DMS53 treated with DMSO at 0.1 percent for 48 hours (cell line): ENCODE data around the gene TUFT1.
"Not testable (repeated sequence)": the region's sequence is repeated elsewhere in the genome, so short reads cannot be mapped to it uniquely, and the experiment has no call there.

ENCODE experiments used
- DNase-seq: peaks from one replicate; lab custom pipeline; 2025; ENCODE audit not compliant: unreplicated experiment; lab: John Stamatoyannopoulos, UW

The TUFT1 gene

DNA sequence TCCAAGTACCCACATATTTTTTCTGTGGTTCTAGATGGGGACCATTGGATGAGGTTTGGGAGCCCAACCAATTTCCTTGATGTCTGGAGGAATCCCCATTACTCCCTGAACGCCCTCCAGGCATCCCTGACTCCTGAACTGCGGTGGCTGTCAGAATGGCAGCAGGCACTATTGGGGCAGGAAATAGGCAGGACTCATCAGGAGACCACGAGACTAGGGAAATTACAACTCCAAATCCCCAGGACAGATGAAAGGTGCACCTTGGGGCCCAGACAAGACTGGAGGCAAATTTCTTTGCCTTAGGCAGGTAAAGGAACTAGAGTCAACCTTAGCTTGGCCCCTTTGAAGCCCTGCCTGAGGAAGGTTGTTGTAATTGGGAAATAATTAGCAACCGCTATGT, 27.8 kb upstream of the TUFT1 start:
- DNase-seq: no peak

DNA sequence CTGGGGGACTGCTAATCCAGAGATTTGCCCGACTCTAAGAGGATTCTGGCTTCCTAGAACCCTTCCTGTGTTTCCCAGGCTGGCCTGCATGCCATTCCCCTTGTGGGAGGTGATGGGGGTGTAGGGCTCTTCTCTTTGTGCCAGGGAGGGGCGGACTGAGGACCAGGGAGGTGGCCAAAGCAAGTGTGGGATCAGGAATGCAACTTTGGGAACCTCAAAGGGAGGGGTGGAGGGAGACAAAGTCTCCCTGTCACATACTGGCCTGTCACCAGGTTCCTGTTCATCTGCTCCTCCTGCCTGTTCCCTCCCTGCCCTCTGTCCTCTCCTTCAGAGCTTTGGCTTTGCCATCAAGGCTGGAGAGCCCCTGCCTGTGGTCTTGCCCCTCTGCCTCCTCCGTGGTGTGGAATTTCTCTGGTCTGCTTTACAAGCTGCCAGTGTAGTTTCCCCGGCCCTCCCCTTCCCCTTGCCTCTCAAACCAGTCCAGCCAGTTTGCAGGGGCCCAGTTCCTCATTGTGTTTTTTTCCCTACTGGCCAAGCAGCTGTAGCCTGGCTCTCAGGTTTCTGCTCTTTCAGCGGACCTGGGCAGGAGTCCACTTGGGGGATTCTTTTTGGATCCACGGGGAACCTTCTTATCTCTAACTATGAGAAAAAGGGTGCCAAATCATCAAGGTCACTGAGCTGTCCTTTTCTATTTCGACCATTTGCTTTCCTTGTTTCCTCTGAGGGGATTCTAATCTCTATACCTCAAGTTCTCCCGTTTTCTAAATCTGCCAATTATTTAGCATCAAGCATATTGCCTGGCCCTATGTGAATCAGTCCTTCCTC, 27.1 kb upstream of the TUFT1 start:
- DNase-seq: peak; percentile 95

DNA sequence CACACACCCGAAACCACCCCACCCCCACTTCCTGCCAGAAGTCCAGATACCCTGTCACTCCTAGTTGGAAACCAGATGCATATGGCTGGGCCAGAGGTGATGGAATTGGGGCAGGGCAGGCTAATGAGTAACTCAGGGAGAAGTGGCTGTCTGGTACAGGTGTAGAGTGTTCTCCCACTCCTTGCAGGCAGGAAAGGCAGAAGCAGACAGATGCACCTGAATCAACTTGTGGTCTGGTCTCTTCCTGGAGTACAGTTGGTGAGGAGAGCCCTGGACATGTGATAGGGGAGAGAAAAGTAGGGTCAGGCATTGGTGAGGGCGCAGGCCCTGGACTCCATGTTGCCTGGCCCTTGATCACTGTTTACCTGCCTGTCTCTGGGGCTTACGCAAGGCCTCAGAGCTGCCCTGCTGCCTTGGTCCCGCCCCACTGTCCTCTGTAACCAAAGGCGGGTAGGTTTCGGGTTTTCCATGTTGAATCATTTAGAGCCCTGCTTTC, 26.4 kb upstream of the TUFT1 start:
- DNase-seq: peak; percentile 97

DNA sequence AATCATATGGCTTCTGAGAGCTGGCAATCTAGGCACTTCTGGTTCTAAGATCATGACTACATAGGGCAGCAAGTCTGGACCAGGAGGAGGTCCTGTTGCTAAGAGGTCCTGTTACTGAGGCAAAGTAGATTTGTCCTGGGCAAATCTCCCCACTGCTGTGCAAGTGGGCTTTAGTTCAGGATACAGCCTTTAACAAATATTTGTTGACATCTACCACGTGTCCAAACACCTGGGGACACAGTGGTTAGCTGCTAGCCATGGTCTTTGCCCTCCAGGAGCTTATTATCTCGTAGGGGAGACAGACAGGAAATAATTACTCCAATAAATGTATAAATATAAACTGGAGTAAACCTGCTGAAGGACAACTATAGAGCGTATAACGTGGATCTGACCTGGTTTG, 25.7 kb upstream of the TUFT1 start:
- DNase-seq: peak; percentile 54

DNA sequence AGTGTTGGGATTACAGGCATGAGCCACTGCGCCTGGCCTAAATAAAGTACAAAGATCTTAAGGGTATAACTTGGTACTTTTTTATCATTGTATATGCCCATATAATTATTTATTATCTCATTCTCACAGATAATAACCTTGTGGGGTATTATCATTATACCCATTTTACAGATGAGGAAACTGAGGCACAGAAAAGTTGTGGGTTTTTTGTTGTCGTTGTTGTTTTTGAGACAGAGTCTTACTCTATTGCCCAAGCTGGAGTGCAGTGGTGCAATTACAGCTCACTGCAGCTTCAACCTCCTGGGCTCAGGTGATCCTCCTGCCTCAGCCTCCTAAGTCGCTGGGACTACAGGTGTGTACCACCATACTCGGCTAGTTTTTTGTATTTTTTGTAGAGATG, 24.8 kb upstream of the TUFT1 start:
- DNase-seq: no peak

DNA sequence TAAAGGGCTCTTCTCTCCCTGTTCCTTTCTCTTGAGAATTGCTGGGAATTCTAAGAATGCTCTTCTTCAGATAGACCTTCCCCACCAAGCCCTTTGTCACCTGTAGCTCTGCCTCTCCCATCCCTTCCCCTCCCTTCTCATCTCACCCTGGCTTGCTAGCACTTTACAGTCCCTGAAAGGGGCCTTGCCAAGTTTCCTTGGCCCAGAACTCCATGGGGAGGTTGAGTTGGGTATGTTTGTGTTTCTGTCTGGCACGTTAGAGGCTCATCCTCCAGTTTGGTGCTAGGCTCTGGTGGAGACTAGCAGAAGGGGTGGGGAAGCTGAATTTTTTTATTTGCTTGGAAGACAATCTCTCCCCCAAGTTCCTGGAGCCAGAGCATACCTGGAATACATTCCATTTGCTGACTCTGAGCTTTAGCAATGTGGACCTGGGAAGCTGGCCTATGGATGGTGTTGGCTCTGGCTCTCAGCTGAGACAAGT, 24.0 kb upstream of the TUFT1 start:
- DNase-seq: no peak

DNA sequence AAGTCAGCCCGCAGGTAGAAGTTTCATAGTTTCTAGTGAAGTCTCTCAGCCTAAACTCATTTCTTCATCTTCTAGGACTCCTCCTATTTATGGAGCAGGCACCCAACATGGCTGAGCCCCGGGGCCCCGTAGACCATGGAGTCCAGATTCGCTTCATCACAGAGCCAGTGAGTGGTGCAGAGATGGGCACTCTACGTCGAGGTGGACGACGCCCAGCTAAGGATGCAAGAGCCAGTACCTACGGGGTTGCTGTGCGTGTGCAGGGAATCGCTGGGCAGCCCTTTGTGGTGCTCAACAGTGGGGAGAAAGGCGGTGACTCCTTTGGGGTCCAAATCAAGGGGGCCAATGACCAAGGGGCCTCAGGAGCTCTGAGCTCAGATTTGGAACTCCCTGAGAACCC, 21.7 kb upstream of the TUFT1 start:
- no peak for DNase-seq

DNA sequence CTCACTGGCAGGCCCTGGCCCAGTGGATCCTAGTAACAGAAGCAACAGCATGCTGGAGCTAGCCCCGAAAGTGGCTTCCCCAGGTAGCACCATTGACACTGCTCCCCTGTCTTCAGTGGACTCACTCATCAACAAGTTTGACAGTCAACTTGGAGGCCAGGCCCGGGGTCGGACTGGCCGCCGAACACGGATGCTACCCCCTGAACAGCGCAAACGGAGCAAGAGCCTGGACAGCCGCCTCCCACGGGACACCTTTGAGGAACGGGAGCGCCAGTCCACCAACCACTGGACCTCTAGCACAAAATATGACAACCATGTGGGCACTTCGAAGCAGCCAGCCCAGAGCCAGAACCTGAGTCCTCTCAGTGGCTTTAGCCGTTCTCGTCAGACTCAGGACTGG, 21.2 kb upstream of the TUFT1 start:
- DNase-seq: no peak

DNA sequence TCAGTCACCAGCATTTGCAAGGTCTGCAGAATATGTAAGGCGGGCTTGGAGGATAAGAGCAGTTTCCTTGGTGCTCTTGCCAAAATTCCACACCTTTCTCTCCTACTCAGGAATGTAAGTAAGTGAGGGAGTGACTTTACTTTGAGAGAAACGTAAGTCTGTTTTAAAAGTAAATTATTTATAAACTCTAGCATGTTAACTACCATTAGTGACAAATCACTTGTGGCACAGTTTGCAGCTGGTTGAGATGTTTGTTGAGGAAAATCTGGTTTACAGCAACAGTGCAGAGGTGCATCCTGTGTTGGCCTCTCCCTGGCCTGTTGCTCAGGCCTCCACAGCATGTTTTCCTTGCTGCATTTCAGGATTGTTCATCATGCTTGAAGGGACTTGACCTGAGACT, 20.4 kb upstream of the TUFT1 start:
- DNase-seq: no peak

DNA sequence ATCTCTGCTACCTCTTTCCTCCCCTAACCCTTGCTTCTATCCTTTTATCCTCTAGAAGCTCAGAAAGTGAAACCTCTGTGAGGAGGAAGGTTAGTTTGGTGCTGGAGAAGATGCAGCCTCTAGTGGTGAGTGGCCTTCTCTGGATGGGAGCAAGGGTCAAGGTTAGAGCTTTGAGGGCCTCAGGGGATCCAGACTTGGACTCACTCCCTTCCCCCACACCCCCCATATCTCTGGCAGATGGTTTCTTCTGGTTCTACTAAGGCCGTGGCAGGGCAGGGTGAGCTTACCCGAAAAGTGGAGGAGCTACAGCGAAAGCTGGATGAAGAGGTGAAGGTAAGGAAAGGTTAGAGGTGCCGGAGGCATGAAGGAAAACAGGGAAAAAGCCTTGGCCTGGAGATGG, 19.8 kb upstream of the TUFT1 start:
- no peak for DNase-seq

DNA sequence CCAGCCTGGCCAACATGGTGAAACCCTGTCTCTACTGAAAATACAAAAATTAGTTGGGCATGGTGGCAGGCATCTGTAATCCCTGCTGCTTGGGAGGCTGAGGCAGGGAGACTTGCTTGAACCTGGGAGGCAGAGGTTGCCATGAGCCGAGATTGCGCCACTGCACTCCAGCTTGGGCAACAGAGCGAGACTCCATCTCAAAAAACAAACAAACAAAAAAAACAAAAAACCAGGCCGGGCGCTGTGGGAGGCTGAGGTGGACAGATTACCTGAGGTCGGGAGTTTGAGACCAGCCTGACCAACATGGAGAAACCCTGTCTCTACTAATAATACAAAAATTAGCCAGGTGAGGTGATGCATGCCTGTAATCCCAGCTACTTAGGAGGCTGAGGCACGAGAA, 17.7 kb upstream of the TUFT1 start:
- not testable (repeated sequence) for DNase-seq

DNA sequence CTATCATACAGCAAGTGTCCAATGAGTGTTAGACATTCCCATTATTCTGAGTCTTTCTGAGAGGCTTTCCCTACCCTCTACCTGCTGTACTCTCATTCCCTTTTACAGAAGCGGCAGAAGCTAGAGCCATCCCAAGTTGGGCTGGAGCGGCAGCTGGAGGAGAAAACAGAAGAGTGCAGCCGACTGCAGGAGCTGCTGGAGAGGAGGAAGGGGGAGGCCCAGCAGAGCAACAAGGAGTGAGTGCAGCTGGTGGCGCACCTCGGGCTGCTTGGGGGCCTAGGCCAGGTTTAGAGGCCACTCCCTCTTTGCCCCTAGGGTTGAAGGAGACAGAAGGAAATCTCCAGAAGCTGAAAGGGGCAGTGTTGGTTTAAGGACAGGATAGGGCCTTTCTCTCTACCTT, 16.8 kb upstream of the TUFT1 start:
- no peak for DNase-seq

DNA sequence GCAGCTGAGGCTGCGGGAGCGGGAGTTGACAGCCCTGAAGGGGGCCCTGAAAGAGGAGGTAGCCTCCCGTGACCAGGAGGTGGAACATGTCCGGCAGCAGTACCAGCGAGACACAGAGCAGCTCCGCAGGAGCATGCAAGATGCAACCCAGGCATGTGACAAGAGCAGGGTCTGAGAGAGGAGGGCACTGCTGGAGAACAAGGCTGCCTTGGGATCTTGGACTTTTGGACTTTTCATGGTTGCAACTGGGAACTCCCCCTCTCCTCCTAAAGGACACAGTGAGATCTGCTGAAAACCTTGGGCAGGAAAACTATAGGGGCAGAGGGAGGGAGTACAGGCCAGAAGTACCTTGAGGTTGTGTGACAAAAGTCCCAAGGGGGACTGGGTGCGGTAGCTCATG, 15.4 kb upstream of the TUFT1 start:
- no peak for DNase-seq

DNA sequence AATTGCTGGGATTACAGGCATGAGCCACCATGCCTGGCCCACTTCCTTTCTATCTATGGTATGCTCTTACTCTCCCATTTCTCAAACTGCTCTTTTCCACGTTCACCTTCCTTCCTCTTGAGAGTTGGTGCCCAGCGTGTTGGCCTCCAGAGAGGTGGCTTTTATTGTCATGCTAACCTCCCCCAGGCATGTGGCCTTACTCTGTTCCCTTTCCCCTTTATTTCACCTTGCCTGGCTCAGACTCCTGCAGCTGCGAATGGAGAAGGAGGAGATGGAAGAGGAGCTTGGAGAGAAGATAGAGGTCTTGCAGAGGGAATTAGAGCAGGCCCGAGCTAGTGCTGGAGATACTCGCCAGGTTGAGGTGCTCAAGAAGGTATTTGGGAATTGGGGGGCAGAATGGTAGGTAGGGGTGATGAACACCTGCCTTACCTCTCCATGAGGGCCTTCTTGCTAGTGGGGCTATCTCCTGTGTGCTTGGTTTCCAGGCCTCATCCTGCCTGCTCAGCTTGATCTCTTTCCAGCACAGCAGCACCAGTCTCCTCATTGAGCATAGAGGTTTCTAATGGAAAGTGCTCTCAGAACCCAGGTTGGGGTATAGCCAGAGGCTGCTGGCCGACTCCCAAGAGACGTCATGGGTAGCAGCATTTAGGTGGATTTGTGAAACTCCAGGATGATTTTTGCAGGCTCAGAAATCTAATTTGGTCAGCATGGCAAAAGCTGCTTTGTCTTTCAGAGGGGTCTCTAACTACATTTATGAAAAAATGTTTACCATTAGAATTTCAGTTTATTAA, 13.2 kb upstream of the TUFT1 start:
- DNase-seq: no peak

DNA sequence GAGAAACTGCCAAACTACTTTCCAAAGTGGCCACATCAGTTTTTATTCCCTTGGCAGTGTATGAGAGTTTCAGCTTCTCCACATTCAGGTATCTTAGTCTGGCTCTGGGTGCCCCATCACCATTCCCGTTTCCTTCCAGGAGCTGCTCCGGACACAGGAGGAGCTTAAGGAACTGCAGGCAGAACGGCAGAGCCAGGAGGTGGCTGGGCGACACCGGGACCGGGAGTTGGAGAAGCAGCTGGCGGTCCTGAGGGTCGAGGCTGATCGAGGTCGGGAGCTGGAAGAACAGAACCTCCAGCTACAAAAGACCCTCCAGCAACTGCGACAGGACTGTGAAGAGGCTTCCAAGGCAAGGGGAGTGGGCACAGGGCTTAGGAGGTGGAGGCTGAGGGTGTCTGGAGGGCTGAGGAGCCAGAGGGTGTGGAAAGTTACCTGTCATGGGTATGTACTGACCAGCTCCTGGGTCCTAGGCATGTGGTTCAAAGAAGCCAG, 10.9 kb upstream of the TUFT1 start:
- DNase-seq: no peak

DNA sequence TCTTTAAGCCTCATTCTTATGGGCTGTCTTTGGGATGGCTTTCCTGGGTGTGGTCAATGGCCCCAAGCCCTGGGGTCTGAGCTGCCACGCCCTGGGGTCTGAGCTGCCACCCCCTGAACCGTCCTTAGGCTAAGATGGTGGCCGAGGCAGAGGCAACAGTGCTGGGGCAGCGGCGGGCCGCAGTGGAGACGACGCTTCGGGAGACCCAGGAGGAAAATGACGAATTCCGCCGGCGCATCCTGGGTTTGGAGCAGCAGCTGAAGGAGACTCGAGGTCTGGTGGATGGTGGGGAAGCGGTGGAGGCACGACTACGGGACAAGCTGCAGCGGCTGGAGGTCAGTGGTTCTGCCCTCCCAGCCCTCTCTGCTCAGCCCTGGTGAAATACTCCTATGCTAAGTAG, 10.3 kb upstream of the TUFT1 start:
- DNase-seq: no peak

DNA sequence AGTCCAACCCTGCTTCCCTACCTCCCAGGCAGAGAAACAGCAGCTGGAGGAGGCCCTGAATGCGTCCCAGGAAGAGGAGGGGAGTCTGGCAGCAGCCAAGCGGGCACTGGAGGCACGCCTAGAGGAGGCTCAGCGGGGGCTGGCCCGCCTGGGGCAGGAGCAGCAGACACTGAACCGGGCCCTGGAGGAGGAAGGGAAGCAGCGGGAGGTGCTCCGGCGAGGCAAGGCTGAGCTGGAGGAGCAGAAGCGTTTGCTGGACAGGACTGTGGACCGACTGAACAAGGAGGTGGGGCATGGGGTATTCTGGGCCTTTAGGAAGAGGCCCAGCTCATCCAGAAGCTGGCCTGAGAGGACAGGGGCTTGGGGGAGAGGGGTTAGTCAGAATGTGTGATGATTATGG, 9.6 kb upstream of the TUFT1 start:
- no peak for DNase-seq

DNA sequence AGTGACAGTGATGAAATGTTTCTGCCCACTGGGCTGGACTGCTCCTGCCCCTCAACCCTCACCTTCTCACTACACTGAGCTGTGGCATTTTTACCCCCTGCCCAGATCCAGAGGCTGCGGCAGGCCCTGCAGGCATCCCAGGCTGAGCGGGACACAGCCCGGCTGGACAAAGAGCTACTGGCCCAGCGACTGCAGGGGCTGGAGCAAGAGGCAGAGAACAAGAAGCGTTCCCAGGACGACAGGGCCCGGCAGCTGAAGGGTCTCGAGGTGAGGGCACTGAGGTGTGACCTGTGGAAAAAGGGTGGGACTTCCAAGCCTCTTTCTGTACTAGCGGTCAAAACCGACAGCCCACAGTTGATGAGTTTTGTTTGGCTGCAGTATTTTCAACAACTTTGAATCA, 6.2 kb upstream of the TUFT1 start:
- no peak for DNase-seq

DNA sequence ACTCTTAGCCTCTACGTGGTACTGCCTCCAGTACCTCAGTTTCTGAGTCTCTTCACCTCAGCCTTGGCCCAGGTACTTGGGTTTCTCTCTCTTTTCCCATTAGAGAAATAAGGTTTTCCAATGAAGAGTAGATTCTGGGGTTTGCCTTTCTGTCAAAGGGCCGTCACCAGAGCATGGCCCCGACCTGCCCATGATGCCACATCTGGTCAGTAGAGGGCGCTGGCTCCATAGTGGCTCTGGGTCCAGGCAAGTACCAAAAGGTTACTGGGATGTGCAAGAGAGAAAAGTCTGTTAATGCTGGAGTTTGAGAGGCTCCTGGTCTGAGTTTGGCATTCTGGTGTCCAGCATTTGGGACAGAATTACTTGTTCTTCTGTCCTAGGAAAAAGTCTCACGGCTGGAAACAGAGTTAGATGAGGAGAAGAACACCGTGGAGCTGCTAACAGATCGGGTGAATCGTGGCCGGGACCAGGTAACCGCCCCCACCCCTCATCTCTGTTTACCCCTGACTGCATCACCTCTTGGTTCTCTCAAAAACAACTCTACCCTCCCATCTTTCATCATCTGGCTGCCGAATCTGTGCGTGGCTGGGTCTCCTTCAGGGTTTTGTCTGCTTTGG, 5.3 kb upstream of the TUFT1 start:
- DNase-seq: peak; percentile 66

DNA sequence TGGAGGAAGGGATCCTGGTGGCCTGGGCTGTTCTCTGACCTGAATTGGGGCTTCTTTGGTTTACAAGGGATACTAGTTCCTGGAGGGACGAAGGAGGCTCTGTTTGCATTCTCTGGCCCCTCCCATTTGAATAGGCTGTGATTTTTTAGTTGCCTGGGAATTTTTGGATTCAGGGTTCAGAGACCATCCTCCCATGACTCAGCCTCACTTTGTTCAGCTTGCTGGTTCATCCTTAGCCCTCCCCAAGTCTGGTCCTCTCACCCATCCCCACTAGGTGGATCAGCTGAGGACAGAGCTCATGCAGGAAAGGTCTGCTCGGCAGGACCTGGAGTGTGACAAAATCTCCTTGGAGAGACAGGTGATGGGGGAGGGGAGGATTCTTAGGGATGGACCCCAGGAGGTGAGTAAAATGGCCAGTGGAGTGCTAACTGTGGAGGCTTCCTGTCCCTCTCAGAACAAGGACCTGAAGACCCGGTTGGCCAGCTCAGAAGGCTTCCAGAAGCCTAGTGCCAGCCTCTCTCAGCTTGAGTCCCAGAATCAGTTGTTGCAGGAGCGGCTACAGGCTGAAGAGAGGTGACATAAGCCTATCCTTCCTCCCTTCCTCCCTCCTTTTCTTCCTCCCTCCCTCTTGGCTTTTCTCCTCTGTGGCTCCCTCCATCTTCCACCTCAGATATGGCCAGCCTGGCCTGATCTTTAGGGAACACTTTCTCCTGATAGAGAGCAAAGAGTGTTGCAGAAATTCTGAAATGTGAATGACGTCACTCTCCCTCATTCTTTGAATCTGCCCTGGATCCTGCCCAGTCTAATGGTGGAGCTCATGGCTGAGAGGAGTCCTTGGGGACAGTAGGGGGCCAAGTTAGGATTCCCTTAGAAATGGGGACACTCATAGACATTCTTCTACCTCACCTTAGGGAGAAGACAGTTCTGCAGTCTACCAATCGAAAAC, 4.5 kb upstream of the TUFT1 start:
- DNase-seq: no peak
